MCF 10A (cell line): ENCODE measurements around the gene MASP1. TPM values are rescaled to one million over a fixed set of nuclear protein-coding genes. Genes with fewer than 3 reads are reported as not detected.

Source experiments
- BruUV-seq: library from RNA; stranded (reverse); fragments of 400-500 nt; replicated peaks from 2 replicates; lab custom pipeline; 2021; lab: Mats Ljungman, UMichigan
- CTCF ChIA-PET: fragments of 300-600 bp; sonication (Branson Sonifier 250); formaldehyde crosslinking; extraction: SDS; loops from one replicate; lab custom pipeline; 2021; ENCODE audit warnings: antibody characterized with exemption, inconsistent platforms; lab: Yijun Ruan, JAX
- POLR2A ChIA-PET: fragments of 300-600, 350-650 bp; sonication (Branson Sonifier 250); formaldehyde crosslinking; extraction: SDS; loops from one replicate; lab custom pipeline; 2020; ENCODE audit warnings: antibody characterized with exemption, inconsistent platforms; lab: Yijun Ruan, JAX
- DNase-seq: peaks from one replicate; pipeline ENCODE4 v3.0.0-alpha.2; 2018; ENCODE audit not compliant: unreplicated experiment
- H3K27ac Mint-ChIP-seq: one replicate; pipeline ENCODE4 v1.8.0; 2022; ENCODE audit warnings: mild to moderate bottlenecking, low read depth, mixed read lengths; ENCODE audit not compliant: unreplicated experiment
- H3K27me3 Mint-ChIP-seq: one replicate; pipeline ENCODE4 v1.8.0; 2022; ENCODE audit warnings: mixed read lengths; ENCODE audit not compliant: insufficient read depth, unreplicated experiment
- H3K36me3 Mint-ChIP-seq: one replicate; pipeline ENCODE4 v1.8.0; 2022; ENCODE audit warnings: mild to moderate bottlenecking, moderate library complexity, mixed read lengths; ENCODE audit not compliant: insufficient read depth, unreplicated experiment
- H3K4me1 Mint-ChIP-seq: one replicate; pipeline ENCODE4 v1.8.0; 2022; ENCODE audit warnings: mixed read lengths; ENCODE audit not compliant: insufficient read depth, unreplicated experiment
- H3K4me3 Mint-ChIP-seq: one replicate; pipeline ENCODE4 v1.8.0; 2022; ENCODE audit warnings: mild to moderate bottlenecking, moderate library complexity, mixed read lengths; ENCODE audit not compliant: unreplicated experiment
- H3K9me3 Mint-ChIP-seq: one replicate; pipeline ENCODE4 v1.8.0; 2022; ENCODE audit warnings: mixed read lengths; ENCODE audit not compliant: unreplicated experiment
- intact Hi-C: fragments of 100-400 bp; cut with micrococcal nuclease; formaldehyde crosslinking; loops from 2 replicates; pipeline ENCODE4 v1.14.1; 2022
- total RNA-seq: library from RNA; stranded (reverse); gene quantifications from 2 replicates; pipeline ENCODE4 v1.2.3, GENCODE V29; 2022
- TF ChIP-seq, protein P1 (sequence below): fragments of 200-600 bp; IDR thresholded peaks from one replicate; pipeline ENCODE4 v1.8.0; 2022; ENCODE audit warnings: antibody characterized with exemption, mild to moderate bottlenecking; ENCODE audit not compliant: unreplicated experiment

MASP1 gene
- total RNA-seq, 1 experiment from 2014 or later: not detected

DNA sequence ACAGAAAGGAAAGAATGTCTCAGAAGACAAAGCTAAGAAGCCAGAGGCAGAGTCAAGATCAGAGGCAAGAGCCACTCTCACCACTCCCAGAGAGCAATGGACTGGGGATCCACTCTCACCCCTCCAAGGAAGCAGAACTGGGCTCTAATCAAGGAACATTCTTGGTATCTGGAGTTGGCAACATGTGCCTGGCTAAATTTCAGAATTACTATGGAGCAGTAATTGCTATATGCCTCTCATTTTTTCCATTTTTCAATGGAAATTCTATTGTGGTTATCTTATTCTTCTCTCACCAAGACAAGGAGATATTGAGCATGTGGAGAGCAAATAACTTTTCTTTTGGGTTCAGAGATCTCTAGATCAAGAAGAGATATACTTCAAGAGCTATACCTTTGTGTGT lies 22.1 kb downstream of the MASP1 start:
- Mint-ChIP-seq H3K9me3 (peaks cover 20% of the 10 kb centered on the region), H3K4me1 (no peaks in the 10 kb centered on the region), H3K36me3 (no peaks in the 10 kb centered on the region), H3K27ac (no peak overlapping the region), H3K27me3 (peaks cover 17% of the 10 kb centered on the region), H3K4me3 (no peak overlapping the region)
- BruUV-seq: no TSS peak
- intact Hi-C loops: no loop called here
- CTCF ChIA-PET: interaction anchor here (1.2 to 1.5 kb wide), 2 partner anchors 49 to 410 kb away, joined by 4 to 5 read pairs; no protein-coding TSS in a partner anchor
- POLR2A ChIA-PET: no interaction called here
- DNase-seq: no peak
- TF ChIP-seq, protein P1, sequence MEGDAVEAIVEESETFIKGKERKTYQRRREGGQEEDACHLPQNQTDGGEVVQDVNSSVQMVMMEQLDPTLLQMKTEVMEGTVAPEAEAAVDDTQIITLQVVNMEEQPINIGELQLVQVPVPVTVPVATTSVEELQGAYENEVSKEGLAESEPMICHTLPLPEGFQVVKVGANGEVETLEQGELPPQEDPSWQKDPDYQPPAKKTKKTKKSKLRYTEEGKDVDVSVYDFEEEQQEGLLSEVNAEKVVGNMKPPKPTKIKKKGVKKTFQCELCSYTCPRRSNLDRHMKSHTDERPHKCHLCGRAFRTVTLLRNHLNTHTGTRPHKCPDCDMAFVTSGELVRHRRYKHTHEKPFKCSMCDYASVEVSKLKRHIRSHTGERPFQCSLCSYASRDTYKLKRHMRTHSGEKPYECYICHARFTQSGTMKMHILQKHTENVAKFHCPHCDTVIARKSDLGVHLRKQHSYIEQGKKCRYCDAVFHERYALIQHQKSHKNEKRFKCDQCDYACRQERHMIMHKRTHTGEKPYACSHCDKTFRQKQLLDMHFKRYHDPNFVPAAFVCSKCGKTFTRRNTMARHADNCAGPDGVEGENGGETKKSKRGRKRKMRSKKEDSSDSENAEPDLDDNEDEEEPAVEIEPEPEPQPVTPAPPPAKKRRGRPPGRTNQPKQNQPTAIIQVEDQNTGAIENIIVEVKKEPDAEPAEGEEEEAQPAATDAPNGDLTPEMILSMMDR: no peak

DNA sequence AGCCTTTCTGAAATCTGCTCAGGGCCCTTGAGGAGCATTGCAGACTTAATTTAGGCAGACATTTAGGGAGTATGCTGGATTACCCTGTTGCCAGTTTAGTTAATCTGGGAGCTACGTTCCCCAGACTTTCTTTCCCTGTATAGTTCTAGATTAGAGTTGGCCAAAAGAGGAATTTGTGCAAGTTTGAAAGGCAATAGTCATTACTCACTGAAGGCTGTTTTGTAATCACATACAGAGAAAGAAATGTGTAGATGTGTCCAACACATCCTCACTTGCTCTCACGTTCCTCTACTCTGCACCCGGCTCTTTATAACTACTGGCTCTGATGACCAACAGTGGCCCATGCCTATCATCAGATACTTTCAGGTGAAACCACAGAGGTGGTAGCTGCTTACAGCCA lies 24.2 kb downstream of the MASP1 start:
- Mint-ChIP-seq H3K4me3 (no peak overlapping the region), H3K36me3 (no peaks in the 10 kb centered on the region), H3K4me1 (peaks cover 5% of the 10 kb centered on the region), H3K9me3 (peaks cover 20% of the 10 kb centered on the region), H3K27me3 (peaks cover 11% of the 10 kb centered on the region), H3K27ac (no peak overlapping the region)
- ChIA-PET CTCF (interaction anchor here (0.6 to 1.0 kb wide), 2 partner anchors 51 to 424 kb away, joined by 3 to 6 read pairs; no protein-coding TSS in a partner anchor), POLR2A (no interaction called here)
- TF ChIP-seq, protein P1: no peak
- BruUV-seq: no TSS peak
- intact Hi-C loops: no loop called here
- no peak for DNase-seq

DNA sequence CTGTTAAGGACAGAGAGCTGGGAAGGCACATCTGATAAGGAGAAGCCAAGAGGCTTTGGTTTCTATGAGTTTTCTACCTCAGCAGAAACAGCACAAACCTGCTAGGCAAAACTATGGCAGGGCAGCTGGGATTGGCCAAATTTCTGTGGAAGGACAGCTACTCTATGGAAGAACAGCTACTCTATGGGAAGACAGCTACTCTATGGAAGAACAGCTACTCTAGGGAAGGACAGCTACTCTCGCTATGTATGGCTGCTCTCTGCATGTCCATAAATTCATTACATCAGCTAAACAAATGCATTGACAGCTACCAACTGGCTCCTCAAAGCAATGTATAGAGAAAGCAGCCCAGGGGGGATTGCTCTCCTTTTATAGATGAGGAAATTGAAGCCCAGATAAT lies 24.8 kb downstream of the MASP1 start:
- no TSS peak for BruUV-seq
- ChIA-PET CTCF (interaction anchor here (0.6 to 1.3 kb wide), 4 partner anchors 10 to 423 kb away, joined by 3 to 6 read pairs (median 4); no protein-coding TSS in a partner anchor), POLR2A (interaction anchor here (2.2 kb wide), 1 partner anchor 8 kb away, joined by 6 read pairs; no protein-coding TSS in a partner anchor)
- H3K4me3 Mint-ChIP-seq: no peak overlapping the region
- H3K4me1 Mint-ChIP-seq: peaks cover 5% of the 10 kb centered on the region
- DNase-seq: no peak
- intact Hi-C loops: no loop called here
- H3K36me3 Mint-ChIP-seq: no peaks in the 10 kb centered on the region
- TF ChIP-seq, protein P1: no peak
- peaks cover 23% of the 10 kb centered on the region for H3K9me3 Mint-ChIP-seq
- H3K27me3 Mint-ChIP-seq: peaks cover 5% of the 10 kb centered on the region
- H3K27ac Mint-ChIP-seq: no peak overlapping the region

DNA sequence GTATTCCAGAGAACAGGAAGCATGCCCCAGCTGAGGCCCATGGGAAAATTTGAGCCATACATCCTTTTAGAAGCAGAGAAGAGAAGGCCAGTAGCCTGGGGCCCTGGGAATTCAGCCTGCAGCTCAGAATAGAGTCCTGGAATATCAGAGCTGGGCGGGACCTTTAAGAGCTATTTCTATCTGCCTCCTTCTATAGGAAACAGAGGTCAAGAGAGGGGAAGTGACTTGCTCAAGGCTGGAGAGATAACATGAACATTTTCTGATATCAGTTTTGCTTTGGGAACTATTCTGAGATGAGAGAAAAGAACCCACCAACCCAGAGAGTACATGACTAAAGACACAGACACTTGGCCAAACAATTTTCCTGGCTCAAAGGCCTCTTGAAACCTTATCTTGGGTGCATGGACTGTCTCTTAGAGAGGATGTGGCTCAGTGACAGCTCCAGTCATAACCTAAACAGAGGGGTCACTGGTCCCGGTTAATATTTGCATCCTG lies 26.0 kb downstream of the MASP1 start:
- Mint-ChIP-seq H3K9me3 (peaks cover 25% of the 10 kb centered on the region), H3K36me3 (no peaks in the 10 kb centered on the region)
- CTCF ChIA-PET: interaction anchor here (0.8 to 1.3 kb wide), 3 partner anchors 9 to 15 kb away, joined by 3 to 4 read pairs (median 3); no protein-coding TSS in a partner anchor

More for the DNA sequence above, 26.0 kb downstream of the MASP1 start:
- POLR2A ChIA-PET: interaction anchor here (2.2 kb wide), 1 partner anchor 9 kb away, joined by 6 read pairs; no protein-coding TSS in a partner anchor
- DNase-seq: no peak
- Mint-ChIP-seq H3K27me3 (no peaks in the 10 kb centered on the region), H3K27ac (no peak overlapping the region), H3K4me3 (no peak overlapping the region), H3K4me1 (peaks cover 5% of the 10 kb centered on the region)
- intact Hi-C loops: no loop called here
- TF ChIP-seq, protein P1: no peak
- no TSS peak for BruUV-seq
